ENCODE results near the gene ACSL5.
"Not testable (repeated sequence)": the region's sequence is repeated elsewhere in the genome, so short reads cannot be mapped to it uniquely, and the experiment has no call there.

Gene ACSL5

DNA sequence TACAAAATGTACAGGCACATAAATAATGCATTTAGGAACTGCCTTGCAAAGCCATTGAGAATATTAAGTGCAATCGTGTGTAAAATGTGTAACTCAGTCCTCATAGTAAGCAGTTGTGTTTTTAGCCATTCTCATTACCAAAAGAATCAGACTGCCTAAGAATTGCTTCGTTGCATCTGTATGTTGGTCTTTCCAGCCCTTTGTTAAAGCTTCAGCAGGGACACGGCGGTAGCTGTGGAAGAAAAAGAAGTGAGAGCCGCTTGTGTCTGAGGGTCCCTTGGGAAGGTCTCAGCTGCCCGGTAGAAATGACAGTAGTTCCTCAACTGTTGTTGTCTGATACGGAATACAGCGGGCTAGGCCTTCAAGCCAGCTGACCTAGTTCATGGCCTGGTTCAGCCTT, 22.8 kb upstream of the ACSL5 start:
- no peak for DNase-seq

DNA sequence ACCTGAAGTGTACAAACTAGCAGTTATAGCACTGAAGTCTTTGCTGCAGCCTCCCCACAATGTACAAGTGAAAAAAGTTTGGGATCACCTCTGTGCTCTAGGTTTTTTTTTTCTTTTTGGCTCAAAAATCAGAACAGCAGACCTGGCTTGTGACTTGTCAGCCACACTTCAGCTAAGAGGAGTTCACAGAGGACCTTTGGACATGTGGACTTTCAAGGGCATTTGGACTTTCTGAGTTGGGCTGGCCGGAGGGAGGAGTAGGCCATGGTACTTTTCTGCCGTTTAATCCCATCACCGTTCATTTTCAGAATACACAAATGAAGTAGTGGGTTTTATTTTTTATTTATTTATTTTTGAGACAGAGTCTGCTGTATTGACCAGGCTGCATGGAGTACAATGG, 21.9 kb upstream of the ACSL5 start:
- DNase-seq: no peak

DNA sequence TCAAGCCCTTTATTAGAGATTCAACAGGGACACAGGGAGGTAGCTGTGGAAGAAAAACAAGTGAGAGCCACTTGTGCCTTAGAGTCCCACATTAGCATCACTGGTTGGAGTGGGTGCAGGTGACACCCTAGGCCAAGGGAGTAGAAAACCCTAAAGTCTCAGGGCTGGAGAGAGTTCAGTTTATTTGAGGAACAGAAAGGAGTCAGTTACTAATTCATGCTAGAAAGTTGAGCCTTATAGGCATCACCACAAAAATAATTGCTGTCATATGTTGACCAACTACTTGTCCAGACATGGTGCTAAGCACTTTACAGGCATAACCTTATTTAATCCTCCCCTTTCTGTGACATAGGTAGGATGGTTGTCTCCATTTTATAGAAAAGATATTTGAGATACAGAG, 20.9 kb upstream of the ACSL5 start:
- DNase-seq: no peak

GRCh38 chr10:112356686-112357085, 17.2 kb upstream of the ACSL5 start:
- no peak for DNase-seq

DNA sequence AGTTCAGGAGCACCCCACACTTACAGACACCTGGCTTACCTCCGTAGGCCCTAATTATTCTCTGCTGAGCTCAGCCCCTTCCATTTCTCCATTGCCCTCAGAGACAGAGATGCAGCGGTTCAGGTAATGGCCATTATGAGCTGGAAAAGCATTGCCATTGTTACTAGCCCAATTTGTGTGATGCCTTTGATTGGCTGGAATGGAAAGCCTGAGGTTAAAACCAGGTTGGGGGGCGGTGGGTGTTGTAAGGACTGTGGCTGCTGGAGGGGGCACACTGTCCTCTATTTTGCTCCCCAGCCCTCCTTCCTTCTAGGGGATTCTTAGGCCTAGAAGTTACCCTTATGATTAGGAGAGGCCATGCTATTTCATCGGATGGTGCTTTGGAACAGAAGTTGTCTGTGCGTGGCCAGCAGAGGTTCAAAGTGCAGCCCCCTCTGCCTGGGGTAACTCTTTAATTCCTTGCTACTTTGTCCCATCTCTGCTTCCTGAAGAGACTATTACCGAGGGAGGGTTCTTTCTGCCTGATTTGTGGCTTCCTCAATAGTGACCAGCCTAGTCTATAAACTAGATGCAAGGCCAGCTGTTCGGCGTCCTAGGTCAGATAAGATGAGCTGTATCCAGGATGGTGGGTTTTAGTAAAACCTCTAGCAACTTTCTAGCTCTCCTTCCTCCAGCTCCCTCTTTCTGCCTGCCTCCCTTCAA, 14.2 kb upstream of the ACSL5 start:
- no peak for DNase-seq

DNA sequence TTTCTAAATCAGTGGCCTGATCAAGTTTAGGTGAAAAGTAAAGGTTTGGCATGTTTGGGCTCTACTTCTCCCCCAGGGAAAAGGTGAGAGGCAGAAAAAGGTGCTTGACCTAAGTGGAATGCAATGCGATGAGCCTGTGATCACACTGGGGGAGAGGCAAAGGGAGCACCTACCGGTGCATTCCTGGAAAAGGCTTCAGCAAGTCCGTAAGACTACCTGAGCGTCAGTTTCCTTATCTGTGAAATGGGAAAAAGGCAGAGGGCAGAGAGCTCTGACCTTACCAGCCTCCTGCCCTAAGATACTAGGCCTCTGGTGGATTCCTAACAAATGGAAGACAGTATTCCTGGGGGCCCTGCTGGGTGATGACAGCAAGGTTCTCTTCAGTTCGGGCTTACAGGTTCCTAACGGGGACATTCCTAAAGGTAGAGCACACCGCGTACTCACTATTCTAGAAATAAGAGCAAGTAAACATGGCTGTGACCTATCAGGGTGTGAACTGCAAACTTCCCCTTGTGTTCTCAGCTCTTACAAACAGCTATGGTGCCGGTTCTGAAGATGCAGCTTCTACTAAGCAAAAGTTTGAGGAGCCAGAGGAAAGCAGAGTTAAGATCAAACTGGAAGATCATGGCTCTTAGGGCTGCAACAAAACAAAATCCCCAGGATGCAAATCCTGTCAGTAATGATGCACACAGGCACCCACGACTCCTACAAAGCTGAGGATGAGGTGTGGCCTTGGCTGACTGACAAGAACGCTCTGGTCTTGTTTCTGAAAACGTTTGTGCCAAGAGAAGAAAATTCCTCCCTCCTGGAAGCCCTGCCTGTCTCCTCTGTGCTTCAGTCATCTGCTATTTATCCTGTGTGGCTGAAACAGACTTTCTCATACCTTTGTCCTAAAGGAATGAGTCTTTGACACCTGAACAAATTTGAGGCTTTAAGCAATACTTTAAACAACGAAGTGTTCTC, 13.3 kb upstream of the ACSL5 start:
- DNase-seq: no peak

- DNase-seq: no peak
Measured at GRCh38 chr10:112361951-112362751, 11.8 kb upstream of the ACSL5 start.

- no peak for DNase-seq
Measured at GRCh38 chr10:112362833-112363232, 11.1 kb upstream of the ACSL5 start.

DNA sequence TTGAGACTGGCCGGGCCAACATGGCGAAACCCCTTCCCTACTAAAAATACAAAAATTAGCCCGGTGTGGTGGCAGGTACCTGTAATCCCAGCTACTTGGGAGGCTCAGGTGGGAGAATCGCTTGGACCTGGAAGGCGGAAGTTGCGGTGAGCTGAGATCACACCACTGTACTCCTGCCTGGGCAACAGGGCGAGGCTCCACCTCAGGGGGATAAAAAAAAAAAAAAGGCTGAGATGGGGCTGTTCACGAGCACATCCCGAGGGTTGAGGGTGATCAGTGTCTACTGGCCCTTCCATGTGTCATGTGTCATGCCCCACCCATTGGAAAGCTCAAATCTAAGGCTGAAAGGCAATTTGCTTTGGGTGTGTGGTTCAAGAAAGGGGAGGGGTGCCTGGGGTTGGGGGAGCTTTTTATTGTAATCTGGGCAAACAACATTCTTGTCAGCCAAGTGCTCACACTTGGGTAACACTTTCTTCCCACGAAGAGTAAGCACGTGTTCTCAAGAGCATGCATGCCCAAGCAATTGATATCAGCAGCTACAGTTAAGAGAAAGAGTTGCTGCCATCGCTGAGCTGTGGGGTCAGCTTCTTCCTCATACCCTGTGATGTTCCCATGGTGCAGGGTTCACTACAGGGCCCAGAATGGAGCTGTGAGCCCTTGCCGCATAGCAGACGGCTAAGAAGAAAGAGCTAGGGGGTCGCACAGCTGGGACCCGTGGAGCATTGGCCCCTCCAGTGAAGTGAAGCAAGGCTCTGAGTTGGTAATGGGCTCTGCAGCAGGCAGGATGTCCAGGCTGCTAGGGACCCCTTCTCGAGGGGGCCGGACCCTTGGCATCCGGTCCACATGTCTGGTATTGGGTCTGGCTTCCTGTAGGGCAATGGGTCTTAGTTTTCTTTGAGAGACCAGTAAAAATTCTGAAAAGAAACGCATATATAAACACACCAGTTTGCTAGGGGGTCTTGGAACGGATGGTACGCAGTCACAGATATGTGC, 9.9 kb upstream of the ACSL5 start:
- no peak for DNase-seq

DNA sequence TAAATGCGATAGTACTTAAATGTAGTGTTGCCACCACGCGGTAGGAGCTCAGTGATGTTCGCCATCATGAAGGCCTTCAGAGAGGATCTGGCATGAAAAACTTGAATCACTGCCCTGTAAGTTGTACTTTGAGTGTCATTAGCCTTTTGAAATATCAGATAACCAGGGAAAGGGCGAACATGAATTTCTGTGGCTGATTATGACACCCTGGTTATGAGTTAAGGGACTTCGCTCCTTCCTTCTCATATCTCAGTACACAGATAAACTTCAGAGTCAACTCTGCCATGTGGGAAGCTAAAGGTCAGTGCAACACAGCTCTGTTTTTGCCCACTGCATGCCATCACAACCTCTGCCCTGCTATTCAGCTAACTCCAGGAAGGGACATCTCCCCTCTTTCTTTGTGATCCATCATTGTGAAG, 8.9 kb upstream of the ACSL5 start:
- DNase-seq: no peak

DNA sequence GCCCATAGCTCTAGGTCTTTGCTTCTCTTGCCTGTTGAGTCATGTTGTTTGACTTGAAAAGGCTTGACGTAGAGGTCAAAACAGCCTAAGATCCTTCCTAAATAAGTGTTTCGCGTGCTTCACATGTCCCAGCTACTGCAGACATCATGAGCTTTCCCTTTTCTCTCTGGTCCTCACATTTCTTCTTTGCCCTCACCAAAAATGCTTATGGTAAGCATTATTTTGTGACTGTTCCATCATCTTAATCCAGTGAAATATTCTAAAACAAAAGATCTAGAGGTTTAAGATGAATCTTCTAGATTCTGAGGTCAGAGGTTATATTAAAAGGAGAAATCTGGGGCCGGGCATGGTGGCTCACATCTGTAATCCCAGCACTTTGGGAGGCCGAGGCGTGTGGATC, 8.5 kb upstream of the ACSL5 start:
- DNase-seq: no peak

DNA sequence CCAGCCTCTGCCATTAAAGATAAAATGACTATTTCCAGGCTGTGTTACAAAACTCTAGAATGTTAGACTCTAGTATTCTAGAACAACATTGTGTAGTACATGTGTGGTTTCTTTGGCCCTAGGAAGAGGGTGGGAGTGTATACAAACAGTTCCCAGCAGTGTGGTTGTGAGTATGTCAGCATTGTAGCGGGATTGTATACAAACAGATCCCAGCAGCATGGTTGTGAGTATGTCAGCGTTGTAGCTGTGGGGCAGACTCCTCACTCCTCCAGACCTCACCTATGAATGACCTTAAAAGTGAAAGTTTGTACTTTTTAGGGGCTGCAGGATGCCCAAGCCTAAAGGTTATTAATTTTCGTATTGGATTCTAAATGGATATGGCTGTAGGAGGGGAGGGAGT, 6.9 kb upstream of the ACSL5 start:
- no peak for DNase-seq

GRCh38 chr10:112367516-112367915, 6.4 kb upstream of the ACSL5 start:
- DNase-seq: no peak

DNA sequence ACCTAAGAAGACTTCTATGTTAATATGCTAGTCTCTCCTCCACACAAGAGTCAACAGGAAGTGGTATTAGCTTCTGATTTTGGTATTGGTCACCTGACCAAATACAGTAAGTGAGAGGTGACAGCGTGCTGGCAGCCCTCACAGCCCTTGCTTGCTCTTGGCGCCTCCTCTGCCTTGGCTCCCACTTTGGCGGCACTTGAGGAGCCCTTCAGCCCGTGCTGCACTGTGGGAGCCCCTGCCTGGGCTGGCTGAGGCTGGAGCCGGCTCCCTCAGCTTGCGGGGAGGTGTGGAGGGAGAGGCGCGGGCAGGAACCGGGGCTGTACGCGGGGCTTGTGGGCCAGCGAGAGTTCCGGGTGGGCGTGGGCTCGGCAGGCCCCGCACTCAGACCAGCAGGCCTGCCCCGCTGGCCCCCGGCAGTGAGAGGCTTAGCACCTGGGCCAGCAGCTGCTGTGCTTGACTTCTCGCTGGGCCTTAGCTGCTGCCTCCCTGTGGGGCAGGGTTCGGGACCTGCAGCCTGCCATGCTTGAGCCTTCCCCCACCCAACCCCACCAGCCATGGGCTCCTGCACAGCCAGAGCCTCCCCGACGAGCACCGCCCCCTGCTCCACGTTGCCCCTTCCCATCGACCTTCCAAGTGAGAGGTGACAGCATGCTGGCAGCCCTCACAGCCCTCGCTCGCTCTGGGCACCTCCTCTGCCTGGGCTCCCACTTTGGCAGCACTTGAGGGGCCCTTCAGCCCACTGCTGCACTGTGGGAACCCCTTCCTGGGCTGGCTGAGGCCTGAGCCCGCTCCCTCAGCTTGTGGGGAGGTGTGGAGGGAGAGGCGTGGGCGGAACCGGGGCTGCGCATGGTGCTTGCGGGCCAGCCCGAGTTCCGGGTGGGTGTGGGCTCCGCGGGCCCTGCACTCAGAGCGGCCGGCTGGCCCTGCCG, 4.2 kb upstream of the ACSL5 start:
- DNase-seq: no peak

GRCh38 chr10:112370424-112370819, 3.5 kb upstream of the ACSL5 start:
- DNase-seq: no peak

DNA sequence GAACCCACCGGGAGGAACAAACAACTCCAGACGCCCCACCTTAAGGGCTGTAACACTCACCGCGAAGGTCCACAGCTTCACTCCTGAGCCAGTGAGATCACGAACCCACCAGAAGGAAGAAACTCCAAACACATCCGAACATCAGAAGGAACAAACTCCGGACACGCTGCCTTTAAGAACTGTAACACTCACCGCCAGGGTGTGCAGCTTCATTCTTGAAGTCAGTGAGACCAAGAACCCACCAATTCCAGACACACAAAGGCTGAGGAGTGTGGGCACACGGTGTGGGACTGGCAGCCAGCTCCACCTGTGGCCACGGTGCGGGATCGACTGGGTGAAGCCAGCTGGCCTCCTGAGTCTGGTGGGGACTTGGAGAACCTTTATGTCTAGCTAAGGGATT, 2.6 kb upstream of the ACSL5 start:
- DNase-seq: not testable (repeated sequence)

GRCh38 chr10:112372182-112372810, 1.6 kb upstream of the ACSL5 start:
- not testable (repeated sequence) for DNase-seq

GRCh38 chr10:112374724-112375541, 1.0 kb downstream of the ACSL5 start:
- DNase-seq: no peak

GRCh38 chr10:112375721-112376395, 1.9 kb downstream of the ACSL5 start:
- no peak for DNase-seq

Measured in NCI-H1436 treated with DMSO at 0.1 percent for 48 hours (cell line).